ENCODE measurements around the gene TRIM15. TPM values are rescaled to one million over a fixed set of nuclear protein-coding genes. Genes with fewer than 3 reads are reported as not detected.
"Not testable (repeated sequence)": the region's sequence is repeated elsewhere in the genome, so short reads cannot be mapped to it uniquely, and the experiment has no call there.

Gene TRIM15
- total RNA-seq, 1 experiment from 2014 or later = 0.35 TPM

GRCh38 chr6:30136570-30137286, 26.6 kb upstream of the TRIM15 start (continued):
- TF ChIP-seq PRDM15 (CRISPR knock-in tag; IDR thresholded peaks at IDR 0.05) = no peak
- TF ChIP-seq, protein P1, sequence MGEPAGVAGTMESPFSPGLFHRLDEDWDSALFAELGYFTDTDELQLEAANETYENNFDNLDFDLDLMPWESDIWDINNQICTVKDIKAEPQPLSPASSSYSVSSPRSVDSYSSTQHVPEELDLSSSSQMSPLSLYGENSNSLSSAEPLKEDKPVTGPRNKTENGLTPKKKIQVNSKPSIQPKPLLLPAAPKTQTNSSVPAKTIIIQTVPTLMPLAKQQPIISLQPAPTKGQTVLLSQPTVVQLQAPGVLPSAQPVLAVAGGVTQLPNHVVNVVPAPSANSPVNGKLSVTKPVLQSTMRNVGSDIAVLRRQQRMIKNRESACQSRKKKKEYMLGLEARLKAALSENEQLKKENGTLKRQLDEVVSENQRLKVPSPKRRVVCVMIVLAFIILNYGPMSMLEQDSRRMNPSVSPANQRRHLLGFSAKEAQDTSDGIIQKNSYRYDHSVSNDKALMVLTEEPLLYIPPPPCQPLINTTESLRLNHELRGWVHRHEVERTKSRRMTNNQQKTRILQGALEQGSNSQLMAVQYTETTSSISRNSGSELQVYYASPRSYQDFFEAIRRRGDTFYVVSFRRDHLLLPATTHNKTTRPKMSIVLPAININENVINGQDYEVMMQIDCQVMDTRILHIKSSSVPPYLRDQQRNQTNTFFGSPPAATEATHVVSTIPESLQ (CRISPR knock-in tag; IDR thresholded peaks at IDR 0.05) = no peak
- no peak for TF ChIP-seq ZNF396 (CRISPR knock-in tag; IDR thresholded peaks at IDR 0.05; ENCODE audit: borderline replicate concordance)
- TF ChIP-seq, protein P2, sequence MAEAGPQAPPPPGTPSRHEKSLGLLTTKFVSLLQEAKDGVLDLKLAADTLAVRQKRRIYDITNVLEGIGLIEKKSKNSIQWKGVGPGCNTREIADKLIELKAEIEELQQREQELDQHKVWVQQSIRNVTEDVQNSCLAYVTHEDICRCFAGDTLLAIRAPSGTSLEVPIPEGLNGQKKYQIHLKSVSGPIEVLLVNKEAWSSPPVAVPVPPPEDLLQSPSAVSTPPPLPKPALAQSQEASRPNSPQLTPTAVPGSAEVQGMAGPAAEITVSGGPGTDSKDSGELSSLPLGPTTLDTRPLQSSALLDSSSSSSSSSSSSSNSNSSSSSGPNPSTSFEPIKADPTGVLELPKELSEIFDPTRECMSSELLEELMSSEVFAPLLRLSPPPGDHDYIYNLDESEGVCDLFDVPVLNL (CRISPR knock-in tag; IDR thresholded peaks at IDR 0.05; ENCODE audit: borderline replicate concordance, low read depth) = no peak
- TF ChIP-seq ZNF423 (CRISPR knock-in tag; IDR thresholded peaks at IDR 0.05) = no peak
- TF ChIP-seq NR1H2 (CRISPR knock-in tag; IDR thresholded peaks at IDR 0.05) = no peak

DNA sequence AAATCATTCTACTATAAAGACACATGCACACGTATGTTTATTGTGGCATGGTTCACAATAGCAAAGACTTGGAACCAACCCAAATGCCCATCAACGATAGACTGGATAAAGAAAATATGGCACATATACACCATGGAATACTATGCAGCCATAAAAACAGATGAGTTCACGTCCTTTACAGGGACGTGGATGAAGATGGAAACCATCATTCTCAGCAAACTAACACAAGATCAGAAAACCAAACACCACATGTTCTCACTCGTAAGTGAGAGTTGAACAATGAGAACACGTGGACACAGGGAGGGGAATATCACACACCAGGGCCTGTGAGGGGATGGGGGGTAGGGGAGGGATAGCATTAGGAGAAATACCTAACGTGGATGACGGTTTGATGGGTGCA, 23.1 kb upstream of the TRIM15 start:
- H3K9me3 Mint-ChIP-seq; ATAC-seq; H3K36me3 Mint-ChIP-seq; DNase-seq (ENCODE audit: low spot score); H3K27ac Mint-ChIP-seq; H3K4me1 Mint-ChIP-seq; H3K4me3 Mint-ChIP-seq; POLR2A ChIA-PET; CTCF ChIA-PET: not testable (repeated sequence)
- H3K27me3 Mint-ChIP-seq (ENCODE audit: low read depth) = peaks cover 46% of the 10 kb centered on the region

GRCh38 chr6:30142665-30143064, 20.7 kb upstream of the TRIM15 start:
- H3K27me3 Mint-ChIP-seq (ENCODE audit: low read depth) = peaks cover 39% of the 10 kb centered on the region
- peaks cover 4% of the 10 kb centered on the region for H3K4me1 Mint-ChIP-seq
- no peak for TF ChIP-seq ZMAT4 (CRISPR knock-in tag; IDR thresholded peaks at IDR 0.05)
- no peak for TF ChIP-seq NFATC4 (CRISPR knock-in tag; IDR thresholded peaks at IDR 0.05)
- no peak for TF ChIP-seq ZNF512 (CRISPR knock-in tag; IDR thresholded peaks at IDR 0.05; ENCODE audit: borderline replicate concordance)
- no peak for TF ChIP-seq ATF1 (CRISPR knock-in tag; IDR thresholded peaks at IDR 0.05)
- TF ChIP-seq, protein P3, sequence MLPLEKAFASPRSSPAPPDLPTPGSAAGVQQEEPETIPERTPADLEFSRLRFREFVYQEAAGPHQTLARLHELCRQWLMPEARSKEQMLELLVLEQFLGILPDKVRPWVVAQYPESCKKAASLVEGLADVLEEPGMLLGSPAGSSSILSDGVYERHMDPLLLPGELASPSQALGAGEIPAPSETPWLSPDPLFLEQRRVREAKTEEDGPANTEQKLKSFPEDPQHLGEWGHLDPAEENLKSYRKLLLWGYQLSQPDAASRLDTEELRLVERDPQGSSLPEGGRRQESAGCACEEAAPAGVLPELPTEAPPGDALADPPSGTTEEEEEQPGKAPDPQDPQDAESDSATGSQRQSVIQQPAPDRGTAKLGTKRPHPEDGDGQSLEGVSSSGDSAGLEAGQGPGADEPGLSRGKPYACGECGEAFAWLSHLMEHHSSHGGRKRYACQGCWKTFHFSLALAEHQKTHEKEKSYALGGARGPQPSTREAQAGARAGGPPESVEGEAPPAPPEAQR (CRISPR knock-in tag; IDR thresholded peaks at IDR 0.05) = no peak
- TF ChIP-seq SMAD4 (CRISPR knock-in tag; IDR thresholded peaks at IDR 0.05) = no peak
- no peak for TF ChIP-seq EMX1 (CRISPR knock-in tag; IDR thresholded peaks at IDR 0.05)
- no peak for TF ChIP-seq ZBTB21 (CRISPR knock-in tag; IDR thresholded peaks at IDR 0.05; ENCODE audit: borderline replicate concordance)
- TF ChIP-seq NR3C1 (CRISPR knock-in tag; conservative IDR thresholded peaks at IDR 0.05; ENCODE audit: low read depth) = no peak
- TF ChIP-seq, protein P4, sequence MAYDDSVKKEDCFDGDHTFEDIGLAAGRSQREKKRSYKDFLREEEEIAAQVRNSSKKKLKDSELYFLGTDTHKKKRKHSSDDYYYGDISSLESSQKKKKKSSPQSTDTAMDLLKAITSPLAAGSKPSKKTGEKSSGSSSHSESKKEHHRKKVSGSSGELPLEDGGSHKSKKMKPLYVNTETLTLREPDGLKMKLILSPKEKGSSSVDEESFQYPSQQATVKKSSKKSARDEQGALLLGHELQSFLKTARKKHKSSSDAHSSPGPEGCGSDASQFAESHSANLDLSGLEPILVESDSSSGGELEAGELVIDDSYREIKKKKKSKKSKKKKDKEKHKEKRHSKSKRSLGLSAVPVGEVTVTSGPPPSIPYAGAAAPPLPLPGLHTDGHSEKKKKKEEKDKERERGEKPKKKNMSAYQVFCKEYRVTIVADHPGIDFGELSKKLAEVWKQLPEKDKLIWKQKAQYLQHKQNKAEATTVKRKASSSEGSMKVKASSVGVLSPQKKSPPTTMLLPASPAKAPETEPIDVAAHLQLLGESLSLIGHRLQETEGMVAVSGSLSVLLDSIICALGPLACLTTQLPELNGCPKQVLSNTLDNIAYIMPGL (CRISPR knock-in tag; IDR thresholded peaks at IDR 0.05) = no peak
- no peak for TF ChIP-seq NFE2L1 (CRISPR knock-in tag; IDR thresholded peaks at IDR 0.05)
- TF ChIP-seq, protein P5, sequence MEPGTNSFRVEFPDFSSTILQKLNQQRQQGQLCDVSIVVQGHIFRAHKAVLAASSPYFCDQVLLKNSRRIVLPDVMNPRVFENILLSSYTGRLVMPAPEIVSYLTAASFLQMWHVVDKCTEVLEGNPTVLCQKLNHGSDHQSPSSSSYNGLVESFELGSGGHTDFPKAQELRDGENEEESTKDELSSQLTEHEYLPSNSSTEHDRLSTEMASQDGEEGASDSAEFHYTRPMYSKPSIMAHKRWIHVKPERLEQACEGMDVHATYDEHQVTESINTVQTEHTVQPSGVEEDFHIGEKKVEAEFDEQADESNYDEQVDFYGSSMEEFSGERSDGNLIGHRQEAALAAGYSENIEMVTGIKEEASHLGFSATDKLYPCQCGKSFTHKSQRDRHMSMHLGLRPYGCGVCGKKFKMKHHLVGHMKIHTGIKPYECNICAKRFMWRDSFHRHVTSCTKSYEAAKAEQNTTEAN (CRISPR knock-in tag; IDR thresholded peaks at IDR 0.05) = no peak

More at GRCh38 chr6:30142665-30143064, 20.7 kb upstream of the TRIM15 start:
- no peak for ATAC-seq
- Mint-ChIP-seq H3K27ac (no peak overlapping the region), H3K36me3 (no peaks in the 10 kb centered on the region), H3K9me3 (no peaks in the 10 kb centered on the region), H3K4me3 (no peak overlapping the region)
- no peak for DNase-seq (ENCODE audit: low spot score)
- ChIA-PET POLR2A (interaction anchor here (0.7 kb wide), 1 partner anchor 186 kb away, joined by 11 read pairs; no protein-coding TSS in a partner anchor), CTCF (interaction anchor here (1.2 to 2.7 kb wide), 2 partner anchors 12 to 39 kb away, joined by 4 to 11 read pairs; no protein-coding TSS in a partner anchor)
